SK-N-SH treated with all-trans-retinoic acid at 6 μM for 48 hours (cell line): ENCODE data around the gene LINGO3.
A peak's percentile ranks its signal among the peaks of the same experiment; 100 is the strongest.

ENCODE experiments used
- ATAC-seq: fragments of 200-7000 bp; cut with Tn5 transposase; 3 replicates; pipeline ENCODE4 v1.9.1; 2020; ENCODE audit warnings: mild to moderate bottlenecking, moderate library complexity
- ARNTL ChIP-seq: fragments of 450-650 bp; formaldehyde crosslinking; IDR thresholded peaks from 2 replicates; pipeline ENCODE4 v1.5.0; 2020; ENCODE audit warnings: low read depth, mild to moderate bottlenecking, moderate library complexity, borderline replicate concordance
- BACH2 ChIP-seq: fragments of 250-450 bp; sonication (Bioruptor Pico); IDR thresholded peaks from 2 replicates; pipeline ENCODE4 v1.9.0; 2021; ENCODE audit warnings: mild to moderate bottlenecking, borderline replicate concordance
- CREB5 ChIP-seq: fragments of 250-450 bp; sonication (Bioruptor Pico); IDR thresholded peaks from 2 replicates; pipeline ENCODE4 v1.5.1; 2020; ENCODE audit warnings: low read depth, mild to moderate bottlenecking, moderate library complexity
- CSDC2 ChIP-seq: fragments of 250-450 bp; sonication (Bioruptor Pico); IDR thresholded peaks from 2 replicates; pipeline ENCODE4 v1.5.0; 2020; ENCODE audit warnings: mild to moderate bottlenecking, moderate library complexity
- CSRNP3 ChIP-seq: fragments of 250-450 bp; sonication (Bioruptor Pico); IDR thresholded peaks from 2 replicates; pipeline ENCODE4 v1.5.1; 2021; ENCODE audit warnings: mild to moderate bottlenecking, moderate library complexity
- GLIS3 ChIP-seq: fragments of 250-450 bp; sonication (Bioruptor Pico); IDR thresholded peaks from 2 replicates; pipeline ENCODE4 v1.5.0; 2020; ENCODE audit warnings: mild to moderate bottlenecking, moderate library complexity
- OSR1 ChIP-seq: fragments of 250-450 bp; sonication (Bioruptor Pico); IDR thresholded peaks from 2 replicates; pipeline ENCODE4 v1.8.0; 2022; ENCODE audit warnings: moderate library complexity, mild to moderate bottlenecking, inconsistent platforms
- PATZ1 ChIP-seq: fragments of 250-450 bp; sonication (Bioruptor Pico); IDR thresholded peaks from 2 replicates; pipeline ENCODE4 v1.8.0; 2020; ENCODE audit warnings: mild to moderate bottlenecking, moderate library complexity, borderline replicate concordance
- RARB ChIP-seq: fragments of 250-450 bp; sonication (Bioruptor Pico); IDR thresholded peaks from 2 replicates; pipeline ENCODE4 v1.8.0; 2021; ENCODE audit warnings: mild to moderate bottlenecking, moderate library complexity
- SNAI2 ChIP-seq: fragments of 250-450 bp; sonication (Bioruptor Pico); IDR thresholded peaks from 2 replicates; pipeline ENCODE4 v1.5.0; 2020; ENCODE audit warnings: mild to moderate bottlenecking, moderate library complexity
- TCF4 ChIP-seq: fragments of 250-450 bp; sonication (Bioruptor Pico); IDR thresholded peaks from 2 replicates; pipeline ENCODE4 v1.8.0; 2021; ENCODE audit warnings: mild to moderate bottlenecking, moderate library complexity, borderline replicate concordance
- TOX ChIP-seq: fragments of 250-450 bp; sonication (Bioruptor Pico); IDR thresholded peaks from 2 replicates; pipeline ENCODE4 v1.8.0; 2021; ENCODE audit warnings: mild to moderate bottlenecking, moderate library complexity, borderline replicate concordance
- ZC3H10 ChIP-seq: fragments of 250-450 bp; sonication (Bioruptor Pico); IDR thresholded peaks from 2 replicates; pipeline ENCODE4 v1.5.1; 2021; ENCODE audit warnings: mild to moderate bottlenecking, moderate library complexity
- ZFP3 ChIP-seq: fragments of 250-450 bp; sonication (Bioruptor Pico); IDR thresholded peaks from 2 replicates; pipeline ENCODE4 v1.5.0; 2020; ENCODE audit warnings: mild to moderate bottlenecking, moderate library complexity
- ZFP30 ChIP-seq: fragments of 450-650 bp; formaldehyde crosslinking; IDR thresholded peaks from 2 replicates; pipeline ENCODE4 v1.5.0; 2022; ENCODE audit warnings: mild to moderate bottlenecking, moderate library complexity
- ZNF565 ChIP-seq: fragments of 450-650 bp; formaldehyde crosslinking; conservative IDR thresholded peaks from 2 replicates; pipeline ENCODE4 v1.5.0; 2020; ENCODE audit warnings: low read depth, mild to moderate bottlenecking, moderate library complexity
- ZNF70 ChIP-seq: fragments of 450-650 bp; formaldehyde crosslinking; IDR thresholded peaks from 2 replicates; pipeline ENCODE4 v1.5.0; 2020; ENCODE audit warnings: mild to moderate bottlenecking, moderate library complexity

Gene LINGO3

GRCh38 chr19:2282862-2283237 is 25.1 kb downstream of the LINGO3 start (continued):
- no peak for TF ChIP-seq CREB5
- no peak for TF ChIP-seq TOX
- no peak for TF ChIP-seq CSRNP3
- no peak for TF ChIP-seq ZFP30 (CRISPR knock-in tag)
- TF ChIP-seq BACH2 (CRISPR knock-in tag): no peak
- TF ChIP-seq ZNF565 (CRISPR knock-in tag): no peak
- no peak for TF ChIP-seq GLIS3
- no peak for TF ChIP-seq SNAI2 (CRISPR knock-in tag)

GRCh38 chr19:2282062-2282861 is 25.7 kb downstream of the LINGO3 start, which contains the start of gene PEAK3:
Gene PEAK3 (minus strand): TSS chr19:2282175. CDS start chr19:2280931, 1,244 bp downstream.
- TF ChIP-seq ZNF565 (CRISPR knock-in tag) (no peak), ZFP30 (CRISPR knock-in tag) (no peak), RARB (no peak), CREB5 (no peak)
- TF ChIP-seq, all 23 proteins: peak for 0
- ATAC-seq: peak; percentile 76

GRCh38 chr19:2281265-2282061 is 26.5 kb downstream of the LINGO3 start:
- peak; percentile 24 for ATAC-seq

GRCh38 chr19:2280633-2281264 is 27.2 kb downstream of the LINGO3 start:
- TF ChIP-seq ARNTL (CRISPR knock-in tag) (no peak), RARB (no peak), ZC3H10 (CRISPR knock-in tag) (no peak), ZFP3 (CRISPR knock-in tag) (no peak), ZNF565 (CRISPR knock-in tag) (no peak), PATZ1 (CRISPR knock-in tag) (no peak), ZNF70 (CRISPR knock-in tag) (no peak), OSR1 (CRISPR knock-in tag) (no peak), CSRNP3 (no peak), CSDC2 (CRISPR knock-in tag) (no peak), CREB5 (no peak), TCF4 (no peak)
- TF ChIP-seq, all 23 proteins: peak for 0
- no peak for ATAC-seq
